GM12878 (cell line): ENCODE measurements around the gene VEGFA. TPM values are rescaled to one million over a fixed set of nuclear protein-coding genes. Genes with fewer than 3 reads are reported as not detected.

Source experiments
- ATAC-seq: fragments of 200-7000 bp; cut with Tn5 transposase; 3 replicates; pipeline ENCODE4 v1.9.1; 2020; ENCODE audit warnings: mild to moderate bottlenecking, moderate library complexity
- BruUV-seq: library from RNA; stranded (reverse); fragments of 400-500 nt; replicated peaks from 2 replicates; lab custom pipeline; 2021; lab: Mats Ljungman, UMichigan
- CTCF ChIA-PET: fragments of 300-600 bp; sonication (Branson Sonifier 250); formaldehyde crosslinking; extraction: SDS; loops from one replicate; lab custom pipeline; 2021; ENCODE audit warnings: inconsistent platforms; lab: Yijun Ruan, JAX
- POLR2A ChIA-PET: fragments of 350-600 bp; formaldehyde crosslinking; extraction: SDS; loops from one replicate; lab custom pipeline; 2021; ENCODE audit warnings: inconsistent platforms; lab: Charles Lee
- RAD21 ChIA-PET: fragments of 300-600 bp; sonication (Branson Sonifier 250); formaldehyde crosslinking; loops from one replicate; lab custom pipeline; 2023; ENCODE audit warnings: antibody characterized with exemption; ENCODE audit not compliant: unreplicated experiment; lab: Charles Lee
- SMC1A ChIA-PET: fragments of 300-600 bp; sonication (Branson Sonifier 250); formaldehyde crosslinking; loops from one replicate; lab custom pipeline; 2023; ENCODE audit not compliant: unreplicated experiment, uncharacterized antibody; lab: Charles Lee
- DNase-seq: peaks from one replicate; pipeline ENCODE4 v3.0.0-alpha.2; 2011; ENCODE audit warnings: low read depth, low spot score
- FAIRE-seq: peaks from 3 replicates; lab custom pipeline; 2011; peaks lifted over from hg19 to GRCh38; lab: Jason Lieb, UNC
- H2AFZ ChIP-seq: 2 replicates; pipeline ENCODE4 v1.6.0; 2011; ENCODE audit warnings: low read depth, low read length, control low read depth; ENCODE audit not compliant: control insufficient read depth
- H3K27ac ChIP-seq: 2 replicates; pipeline ENCODE4 v1.5.1; 2011; ENCODE audit warnings: control low read depth; ENCODE audit not compliant: control insufficient read depth, insufficient read depth
- H3K27me3 ChIP-seq, 2 experiments: replicated peaks in 1 of 2; 2 replicates each; pipeline versions ENCODE4 v1.6.0 to v1.6.1; 2011; ENCODE audit warnings: low read length in 1 of 2; ENCODE audit not compliant: control insufficient read depth in 2 of 2, insufficient read depth in 2 of 2
- H3K36me3 ChIP-seq, 2 experiments: 2 replicates each; pipeline ENCODE4 v1.5.1; 2011; ENCODE audit warnings: low read length in 1 of 2; ENCODE audit not compliant: control insufficient read depth in 2 of 2, insufficient read depth in 2 of 2
- H3K4me1 ChIP-seq: 2 replicates; pipeline ENCODE4 v1.6.1; 2011; ENCODE audit warnings: mild to moderate bottlenecking, low read length, moderate library complexity, mixed read lengths; ENCODE audit not compliant: control insufficient read depth, insufficient read depth
- H3K4me2 ChIP-seq: 2 replicates; pipeline ENCODE4 v1.6.0; 2011; ENCODE audit warnings: control low read depth; ENCODE audit not compliant: control insufficient read depth, insufficient read depth
- H3K4me3 ChIP-seq: fragments of 200-600 bp; sonication (generic); 2 replicates; pipeline ENCODE4 v1.5.1; 2016
- H3K79me2 ChIP-seq: 2 replicates; pipeline ENCODE4 v1.6.0; 2011; ENCODE audit warnings: low read length; ENCODE audit not compliant: control insufficient read depth, insufficient read depth
- H3K9ac ChIP-seq: 2 replicates; pipeline ENCODE4 v1.8.0; 2011; ENCODE audit warnings: low read length, control low read depth, mixed read lengths; ENCODE audit not compliant: control insufficient read depth, insufficient read depth
- H3K9me3 ChIP-seq: replicated peaks from 3 replicates; pipeline ENCODE4 v1.5.1; 2011; ENCODE audit warnings: mild to moderate bottlenecking, low read length; ENCODE audit not compliant: control insufficient read depth, insufficient read depth
- H4K20me1 ChIP-seq: 2 replicates; pipeline ENCODE4 v1.6.0; 2011; ENCODE audit not compliant: control insufficient read depth, insufficient read depth
- CTCF ChIP-seq, 3 experiments: IDR thresholded peaks in 2 of 3; conservative IDR thresholded peaks in 1 of 3; 2 replicates each; pipeline ENCODE4 v1.5.1; 2011; ENCODE audit warnings: low read depth in 3 of 3, low read length in 3 of 3, mild to moderate bottlenecking in 3 of 3, control low read depth in 2 of 3, moderate library complexity in 2 of 3, inconsistent platforms in 1 of 3, mixed read lengths in 1 of 3; ENCODE audit not compliant: control insufficient read depth in 2 of 3, insufficient read depth in 1 of 3; ENCODE audit errors: extremely low read depth in 1 of 3
- FOXK2 ChIP-seq: fragments of 450-650 bp; IDR thresholded peaks from 2 replicates; pipeline ENCODE4 v1.6.1; 2017; ENCODE audit warnings: mild to moderate bottlenecking, moderate library complexity
- GATAD2B ChIP-seq: fragments of 450-650 bp; conservative IDR thresholded peaks from 2 replicates; pipeline ENCODE4 v1.6.1; 2017; ENCODE audit warnings: low read depth, mild to moderate bottlenecking, moderate library complexity
- HCFC1 ChIP-seq: fragments of 150-350 bp; IDR thresholded peaks from 2 replicates; pipeline ENCODE4 v1.6.1; 2014; ENCODE audit warnings: low read length
- HDAC2 ChIP-seq: fragments of 200-600 bp; sonication (generic); IDR thresholded peaks from 2 replicates; pipeline ENCODE4 v1.6.1; 2017
- IKZF2 ChIP-seq, 2 experiments: fragments of 450-650 bp; IDR thresholded peaks; 2 replicates each; pipeline ENCODE4 v1.6.1; 2017; ENCODE audit warnings: mild to moderate bottlenecking in 2 of 2, moderate library complexity in 2 of 2
- LARP7 ChIP-seq: fragments of 450-650 bp; IDR thresholded peaks from 2 replicates; pipeline ENCODE4 v1.6.1; 2017; ENCODE audit warnings: mild to moderate bottlenecking
- MEF2A ChIP-seq: IDR thresholded peaks from 2 replicates; pipeline ENCODE4 v1.6.1; 2011; ENCODE audit warnings: low read depth, mild to moderate bottlenecking, low read length, moderate library complexity; ENCODE audit not compliant: insufficient read depth
- MEF2B ChIP-seq: fragments of 450-650 bp; IDR thresholded peaks from 2 replicates; pipeline ENCODE4 v1.6.1; 2018; ENCODE audit warnings: mild to moderate bottlenecking, moderate library complexity; ENCODE audit not compliant: partially characterized antibody, poor library complexity, severe bottlenecking
- MXI1 ChIP-seq: fragments of 150-350 bp; IDR thresholded peaks from 2 replicates; pipeline ENCODE4 v1.6.1; 2011; ENCODE audit warnings: low read depth, mild to moderate bottlenecking, inconsistent platforms, low read length, improper control_type of control experiment
- NFXL1 ChIP-seq: fragments of 450-650 bp; IDR thresholded peaks from 2 replicates; pipeline ENCODE4 v1.6.1; 2017; ENCODE audit warnings: antibody characterized with exemption, mild to moderate bottlenecking, borderline replicate concordance
- NFYB ChIP-seq: IDR thresholded peaks from 2 replicates; pipeline ENCODE4 v1.6.1; 2011; ENCODE audit warnings: low read depth, mild to moderate bottlenecking, low read length, improper control_type of control experiment, moderate library complexity; ENCODE audit not compliant: insufficient read depth
- PML ChIP-seq: IDR thresholded peaks from 2 replicates; pipeline ENCODE4 v1.6.1; 2012; ENCODE audit warnings: low read length, inconsistent platforms
- SMC3 ChIP-seq: IDR thresholded peaks from 2 replicates; pipeline ENCODE4 v1.6.1; 2011; ENCODE audit warnings: low read length, improper control_type of control experiment, borderline replicate concordance
- TCF3 ChIP-seq: IDR thresholded peaks from 2 replicates; pipeline ENCODE4 v1.6.1; 2012; ENCODE audit warnings: low read depth, mild to moderate bottlenecking, low read length, borderline replicate concordance; ENCODE audit not compliant: insufficient read depth
- USF1 ChIP-seq: IDR thresholded peaks from 2 replicates; pipeline ENCODE4 v1.6.1; 2011; ENCODE audit warnings: borderline replicate concordance, low read depth, mild to moderate bottlenecking, moderate library complexity, mixed read lengths, low read length; ENCODE audit not compliant: insufficient read depth; ENCODE audit errors: extremely low read length
- ZBTB4 ChIP-seq: fragments of 450-650 bp; formaldehyde crosslinking; IDR thresholded peaks from 2 replicates; pipeline ENCODE4 v1.4.0; 2022; ENCODE audit warnings: mild to moderate bottlenecking, moderate library complexity
- ZNF384 ChIP-seq: IDR thresholded peaks from 2 replicates; pipeline ENCODE4 v1.6.1; 2012; ENCODE audit warnings: low read depth, mild to moderate bottlenecking, low read length, improper control_type of control experiment, borderline replicate concordance
- ZNF622 ChIP-seq: fragments of 450-650 bp; IDR thresholded peaks from 2 replicates; pipeline ENCODE4 v1.6.1; 2017; ENCODE audit warnings: mild to moderate bottlenecking, inconsistent platforms
- WGBS: methylation state at CpG from one replicate; pipeline ENCODE4 v1.1.6; 2016; ENCODE audit warnings: low lambda C conversion rate; ENCODE audit not compliant: insufficient replicate concordance, insufficient coverage; ENCODE audit errors: missing lambda C conversion rate; 5-methylcytosine and 5-hydroxymethylcytosine counted together
- in situ Hi-C: fragments of 300-500 bp; cut with MboI; formaldehyde crosslinking; loops from 9 replicates; pipeline ENCODE4 v1.14.3; 2018; ENCODE audit warnings: mixed read lengths
- intact Hi-C: fragments of 100-400 bp; cut with micrococcal nuclease; formaldehyde crosslinking; loops from one replicate; pipeline ENCODE4 v1.14.2; 2022; ENCODE audit not compliant: unreplicated experiment
- polyA plus RNA-seq, 11 experiments: library from polyadenylated mRNA; depleted of rRNA in 4 of 11; unstranded in 6 of 11; stranded (reverse) in 5 of 11; fragments of >200 nt; fragmentation: Nextera tagmentation in 4 of 11; fragmentation: Illumina TruSeq in 1 of 11; extraction: Ambion mirVana in 4 of 11; extraction: Trizol in 1 of 11; gene quantifications; 1 replicate in 1 of 11; 2 replicates in 10 of 11; pipeline versions ENCODE4 v1.2.1 to v1.2.3, GENCODE V29; 2011 to 2016; ENCODE audit warnings: inconsistent platforms in 2 of 11, missing spikeins in 2 of 11, low read depth in 1 of 11
- total RNA-seq, 4 experiments: library from RNA; depleted of rRNA in 3 of 4; stranded (reverse); fragments of >200 nt in 3 of 4; fragmentation: Illumina TruSeq in 1 of 4; extraction: Trizol in 1 of 4; gene quantifications; 2 replicates each; pipeline versions ENCODE4 v1.2.1 to v1.2.3, GENCODE V29; 2013 to 2021

Gene VEGFA
- total and polyA plus RNA-seq, 10 of the 15 experiments (the other 5 are each of a cell fraction or from before 2014, with no cell fraction given) = 0.96 to 140 (median 16.9) TPM

GRCh38 chr6:43793875-43794242, 23.8 kb downstream of the VEGFA start:
- ChIA-PET RAD21 (no interaction called here), POLR2A (no interaction called here), SMC1A (interaction anchor here (0.8 kb wide), 1 partner anchor 10 kb away, joined by 3 read pairs; no protein-coding TSS in a partner anchor), CTCF (interaction anchor here (1.2 to 1.6 kb wide), 2 partner anchors 18 to 20 kb away, joined by 3 to 7 read pairs; no protein-coding TSS in a partner anchor)
- no peaks in the 10 kb centered on the region for H4K20me1 ChIP-seq
- TF ChIP-seq USF1 (no peak), HCFC1 (no peak), SMC3 (no peak), TCF3 (no peak), IKZF2 (IDR thresholded peaks at IDR 0.05) (no peak), LARP7 (no peak), FOXK2 (no peak), MXI1 (no peak), GATAD2B (no peak), MEF2A (no peak), NFYB (no peak), CTCF (IDR thresholded peaks at IDR 0.05 in 2 of 3, conservative IDR thresholded peaks at IDR 0.05 in 1 of 3; ENCODE audit: control insufficient read depth in 2 of 3, extremely low read depth in 1 of 3, insufficient read depth in 1 of 3, low read depth in 3 of 3, low read length in 3 of 3) (no peak), ZBTB4 (CRISPR knock-in tag) (no peak), NFXL1 (no peak), HDAC2 (no peak), ZNF622 (no peak), MEF2B (no peak), ZNF384 (no peak), PML (no peak)
- no peak for DNase-seq
- 25% methylated on average over 7 of the region's 9 CpGs for WGBS
- H3K36me3 ChIP-seq = no peaks in the 10 kb centered on the region
- in situ Hi-C loops = no loop called here
- H3K4me1 ChIP-seq = no peaks in the 10 kb centered on the region; the same call in 1 of the 2 replicates
- intact Hi-C loops = no loop called here
- no peak overlapping the region for H3K27ac ChIP-seq
- H3K79me2 ChIP-seq = no peaks in the 10 kb centered on the region
- H3K9me3 ChIP-seq = no peaks in the 10 kb centered on the region
- no peaks in the 10 kb centered on the region; a peak in 1 of 4 replicates for H3K27me3 ChIP-seq
- ATAC-seq = no peak
- no peak overlapping the region for H3K4me3 ChIP-seq
- H3K4me2 ChIP-seq = no peak overlapping the region
- no TSS peak for BruUV-seq
- H3K9ac ChIP-seq = no peak overlapping the region
- H2AFZ ChIP-seq = no peak overlapping the region
- no peak for FAIRE-seq
